Measurements from ENCODE around the gene GALNT7.

GRCh38 chr4:173333658-173334084, 165.1 kb downstream of the GALNT7 start:
- TF ChIP-seq POLR2AphosphoS5 (IDR thresholded peaks at IDR 0.05): no peak
- no peak for TF ChIP-seq CTCF (IDR thresholded peaks at IDR 0.05; ENCODE audit: poor library complexity, severe bottlenecking)
- TF ChIP-seq, protein P1, sequence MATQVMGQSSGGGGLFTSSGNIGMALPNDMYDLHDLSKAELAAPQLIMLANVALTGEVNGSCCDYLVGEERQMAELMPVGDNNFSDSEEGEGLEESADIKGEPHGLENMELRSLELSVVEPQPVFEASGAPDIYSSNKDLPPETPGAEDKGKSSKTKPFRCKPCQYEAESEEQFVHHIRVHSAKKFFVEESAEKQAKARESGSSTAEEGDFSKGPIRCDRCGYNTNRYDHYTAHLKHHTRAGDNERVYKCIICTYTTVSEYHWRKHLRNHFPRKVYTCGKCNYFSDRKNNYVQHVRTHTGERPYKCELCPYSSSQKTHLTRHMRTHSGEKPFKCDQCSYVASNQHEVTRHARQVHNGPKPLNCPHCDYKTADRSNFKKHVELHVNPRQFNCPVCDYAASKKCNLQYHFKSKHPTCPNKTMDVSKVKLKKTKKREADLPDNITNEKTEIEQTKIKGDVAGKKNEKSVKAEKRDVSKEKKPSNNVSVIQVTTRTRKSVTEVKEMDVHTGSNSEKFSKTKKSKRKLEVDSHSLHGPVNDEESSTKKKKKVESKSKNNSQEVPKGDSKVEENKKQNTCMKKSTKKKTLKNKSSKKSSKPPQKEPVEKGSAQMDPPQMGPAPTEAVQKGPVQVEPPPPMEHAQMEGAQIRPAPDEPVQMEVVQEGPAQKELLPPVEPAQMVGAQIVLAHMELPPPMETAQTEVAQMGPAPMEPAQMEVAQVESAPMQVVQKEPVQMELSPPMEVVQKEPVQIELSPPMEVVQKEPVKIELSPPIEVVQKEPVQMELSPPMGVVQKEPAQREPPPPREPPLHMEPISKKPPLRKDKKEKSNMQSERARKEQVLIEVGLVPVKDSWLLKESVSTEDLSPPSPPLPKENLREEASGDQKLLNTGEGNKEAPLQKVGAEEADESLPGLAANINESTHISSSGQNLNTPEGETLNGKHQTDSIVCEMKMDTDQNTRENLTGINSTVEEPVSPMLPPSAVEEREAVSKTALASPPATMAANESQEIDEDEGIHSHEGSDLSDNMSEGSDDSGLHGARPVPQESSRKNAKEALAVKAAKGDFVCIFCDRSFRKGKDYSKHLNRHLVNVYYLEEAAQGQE (IDR thresholded peaks at IDR 0.05; ENCODE audit: borderline replicate concordance): no peak
- no peak for TF ChIP-seq TAF1 (IDR thresholded peaks at IDR 0.05; ENCODE audit: low read depth)
- no peak for TF ChIP-seq EZH2 (IDR thresholded peaks at IDR 0.05; ENCODE audit: borderline replicate concordance, insufficient read depth, low read length, poor library complexity, severe bottlenecking)
- TF ChIP-seq SMC3 (conservative IDR thresholded peaks at IDR 0.05; ENCODE audit: poor library complexity): no peak
- no peak for TF ChIP-seq RAD21 (conservative IDR thresholded peaks at IDR 0.05)
- TF ChIP-seq EP300 (conservative IDR thresholded peaks at IDR 0.05; ENCODE audit: poor library complexity, severe bottlenecking): no peak

Measured in neural cell (in vitro differentiated cells).